ENCODE measurements around the gene METTL15. TPM values are rescaled to one million over a fixed set of nuclear protein-coding genes. Genes with fewer than 3 reads are reported as not detected.

The METTL15 gene
- total RNA-seq, 1 experiment from 2014 or later = 12.4 TPM

GRCh38 chr11:28146123-28146751 is 38.0 kb downstream of the METTL15 start:
- CTCF ChIA-PET = no interaction called here
- no peaks in the 10 kb centered on the region for H3F3A ChIP-seq (ENCODE audit: low read length, unreplicated experiment)
- no peak overlapping the region for H3K4me3 ChIP-seq (ENCODE audit: low read length)
- no peaks in the 10 kb centered on the region for H3K27me3 ChIP-seq (ENCODE audit: low read length)
- no peaks in the 10 kb centered on the region for H4K20me1 ChIP-seq (ENCODE audit: low read length)
- ATAC-seq (peak; percentile 94), DNase-seq (peak; percentile 79)
- POLR2A ChIA-PET (ENCODE audit: unreplicated experiment) = no interaction called here
- no peak overlapping the region for H3K27ac ChIP-seq (ENCODE audit: low read length)
- H3K9me3 ChIP-seq (ENCODE audit: low read length) = no peaks in the 10 kb centered on the region
- peaks cover 12% of the 10 kb centered on the region for H3K4me1 ChIP-seq (ENCODE audit: insufficient read depth, low read length)
- H3K9me2 ChIP-seq (replicated peaks; ENCODE audit: low read length) = no peaks in the 10 kb centered on the region
- no TSS peak for BruUV-seq (replicated peaks)
- intact Hi-C loops (cut with micrococcal nuclease) = no loop called here
- no peak overlapping the region for H3K9ac ChIP-seq (ENCODE audit: low read length)
- H3K79me2 ChIP-seq (ENCODE audit: low read length) = no peaks in the 10 kb centered on the region
- H3K4me2 ChIP-seq (ENCODE audit: low read length) = peak overlapping the region; percentile 39
- H2AFZ ChIP-seq (ENCODE audit: low read length) = no peak overlapping the region
- TF ChIP-seq CTCF (conservative IDR thresholded peaks at IDR 0.05; ENCODE audit: low read depth, low read length) = no peak
- TF ChIP-seq EZH2phosphoT487 (IDR thresholded peaks at IDR 0.05; ENCODE audit: borderline replicate concordance, low read length) = no peak
- no peak for TF ChIP-seq EZH2 (IDR thresholded peaks at IDR 0.05; ENCODE audit: low read length, unreplicated experiment)
- no peaks in the 10 kb centered on the region for H3K36me3 ChIP-seq (ENCODE audit: low read depth, low read length)

- Histone ChIP-seq H3K36me3 (ENCODE audit: low read depth, low read length) (no peaks in the 10 kb centered on the region), H3K27ac (ENCODE audit: low read length) (no peak overlapping the region), H3K4me1 (ENCODE audit: insufficient read depth, low read length) (no peaks in the 10 kb centered on the region), H3K4me2 (ENCODE audit: low read length) (no peak overlapping the region), H3K4me3 (ENCODE audit: low read length) (no peak overlapping the region), H3K9me3 (ENCODE audit: low read length) (no peaks in the 10 kb centered on the region), H3F3A (ENCODE audit: low read length, unreplicated experiment) (no peaks in the 10 kb centered on the region), H4K20me1 (ENCODE audit: low read length) (no peaks in the 10 kb centered on the region), H3K9ac (ENCODE audit: low read length) (no peak overlapping the region), H3K27me3 (ENCODE audit: low read length) (no peaks in the 10 kb centered on the region), H3K9me2 (replicated peaks; ENCODE audit: low read length) (no peaks in the 10 kb centered on the region), H2AFZ (ENCODE audit: low read length) (no peak overlapping the region), H3K79me2 (ENCODE audit: low read length) (no peaks in the 10 kb centered on the region)
- ChIA-PET CTCF (no interaction called here), POLR2A (ENCODE audit: unreplicated experiment) (no interaction called here)
- intact Hi-C loops (cut with micrococcal nuclease) = no loop called here
- no TSS peak for BruUV-seq (replicated peaks)
- no peak for TF ChIP-seq EZH2phosphoT487 (IDR thresholded peaks at IDR 0.05; ENCODE audit: borderline replicate concordance, low read length)
- no peak for TF ChIP-seq CTCF (conservative IDR thresholded peaks at IDR 0.05; ENCODE audit: low read depth, low read length)
- no peak for TF ChIP-seq EZH2 (IDR thresholded peaks at IDR 0.05; ENCODE audit: low read length, unreplicated experiment)
- ATAC-seq = no peak
- DNase-seq = no peak
Observed at GRCh38 chr11:28152743-28153142, 44.6 kb downstream of the METTL15 start.

GRCh38 chr11:28153586-28153985 is 45.4 kb downstream of the METTL15 start:
- H4K20me1 ChIP-seq (ENCODE audit: low read length) = no peaks in the 10 kb centered on the region
- CTCF ChIA-PET = no interaction called here

More at GRCh38 chr11:28153586-28153985, 45.4 kb downstream of the METTL15 start:
- H3K9me3 ChIP-seq (ENCODE audit: low read length) = no peaks in the 10 kb centered on the region
- POLR2A ChIA-PET (ENCODE audit: unreplicated experiment) = no interaction called here
- no peaks in the 10 kb centered on the region for H3F3A ChIP-seq (ENCODE audit: low read length, unreplicated experiment)
- H3K27ac ChIP-seq (ENCODE audit: low read length) = no peak overlapping the region
- DNase-seq (no peak), ATAC-seq (no peak)
- H3K9me2 ChIP-seq (replicated peaks; ENCODE audit: low read length) = no peaks in the 10 kb centered on the region
- H3K27me3 ChIP-seq (ENCODE audit: low read length) = no peaks in the 10 kb centered on the region
- H3K9ac ChIP-seq (ENCODE audit: low read length) = no peak overlapping the region
- no peak overlapping the region for H3K4me3 ChIP-seq (ENCODE audit: low read length)
- intact Hi-C loops (cut with micrococcal nuclease) = no loop called here
- no peaks in the 10 kb centered on the region for H3K4me1 ChIP-seq (ENCODE audit: insufficient read depth, low read length)
- TF ChIP-seq EZH2phosphoT487 (IDR thresholded peaks at IDR 0.05; ENCODE audit: borderline replicate concordance, low read length) = no peak
- TF ChIP-seq EZH2 (IDR thresholded peaks at IDR 0.05; ENCODE audit: low read length, unreplicated experiment) = no peak
- TF ChIP-seq CTCF (conservative IDR thresholded peaks at IDR 0.05; ENCODE audit: low read depth, low read length) = no peak
- H3K4me2 ChIP-seq (ENCODE audit: low read length) = no peak overlapping the region
- no TSS peak for BruUV-seq (replicated peaks)
- H3K36me3 ChIP-seq (ENCODE audit: low read depth, low read length) = no peaks in the 10 kb centered on the region
- H2AFZ ChIP-seq (ENCODE audit: low read length) = no peak overlapping the region
- no peaks in the 10 kb centered on the region for H3K79me2 ChIP-seq (ENCODE audit: low read length)
